K562 (cell line): ENCODE data around the gene DNAH10. TPM values are rescaled to one million over a fixed set of nuclear protein-coding genes. Genes with fewer than 3 reads are reported as not detected.

ENCODE experiments used
- ATAC-seq: fragments of 200-7000 bp; cut with Tn5 transposase; 3 replicates; pipeline ENCODE4 v1.9.1; 2020; ENCODE audit warnings: moderate library complexity
- BruUV-seq: library from RNA; stranded (reverse); fragments of 400-500 nt; replicated peaks from 2 replicates; lab custom pipeline; 2021; lab: Mats Ljungman, UMichigan
- CTCF ChIA-PET: fragments of 300-600 bp; formaldehyde crosslinking; extraction: SDS; loops from one replicate; lab custom pipeline; 2021; ENCODE audit warnings: low intra/inter-chr PET ratio; lab: Yijun Ruan, JAX
- POLR2A ChIA-PET: fragments of 300-600, 350-650 bp; sonication (Branson Sonifier 250); formaldehyde crosslinking; extraction: SDS; loops from one replicate; lab custom pipeline; 2021; ENCODE audit warnings: antibody characterized with exemption, inconsistent platforms; lab: Yijun Ruan, JAX
- DNase-seq, 4 experiments: peaks; one replicate each; pipeline versions ENCODE4 v3.0.0 to v3.0.0-alpha.2; 2011 to 2018; ENCODE audit warnings: low spot score in 3 of 4, mixed read lengths in 3 of 4; ENCODE audit errors: extremely low read depth in 1 of 4
- FAIRE-seq: peaks from 2 replicates; lab custom pipeline; 2011; peaks lifted over from hg19 to GRCh38; lab: Jason Lieb, UNC
- H2AFZ ChIP-seq: 2 replicates; pipeline ENCODE4 v1.6.0; 2011; ENCODE audit warnings: low read depth, low read length, control low read depth, inconsistent platforms
- H3K27ac ChIP-seq: fragments of 200-600 bp; 3 replicates; pipeline ENCODE4 v1.8.0; 2011; ENCODE audit warnings: low read depth, mild to moderate bottlenecking, control low read depth, inconsistent platforms, low read length, moderate library complexity, mixed read lengths; ENCODE audit errors: extremely low read depth
- H3K27me3 ChIP-seq, 2 experiments: fragments of 300-600 bp in 1 of 2; 2 replicates in 1 of 2; 3 replicates in 1 of 2; pipeline versions ENCODE4 v1.6.0 to v1.8.0; 2011; ENCODE audit warnings: inconsistent platforms in 2 of 2, low read length in 2 of 2, mild to moderate bottlenecking in 1 of 2, mixed read lengths in 1 of 2, moderate library complexity in 1 of 2; ENCODE audit not compliant: control insufficient read depth in 2 of 2, insufficient read depth in 2 of 2
- H3K36me3 ChIP-seq: fragments of 300-600 bp; 3 replicates; pipeline ENCODE4 v1.8.0; 2011; ENCODE audit warnings: mild to moderate bottlenecking, low read length, inconsistent platforms; ENCODE audit not compliant: control insufficient read depth, insufficient read depth
- H3K4me1 ChIP-seq, 2 experiments: fragments of 200-600 bp in 1 of 2; replicated peaks in 1 of 2; 2 replicates in 1 of 2; 3 replicates in 1 of 2; pipeline versions ENCODE4 v1.5.1 to v1.8.0; 2011; ENCODE audit warnings: inconsistent platforms in 2 of 2, low read length in 2 of 2, mild to moderate bottlenecking in 1 of 2, mixed read lengths in 1 of 2, moderate library complexity in 1 of 2; ENCODE audit not compliant: control insufficient read depth in 2 of 2, insufficient read depth in 2 of 2
- H3K4me2 ChIP-seq: 2 replicates; pipeline ENCODE4 v1.6.1; 2011; ENCODE audit warnings: low read length, control low read depth, inconsistent platforms, mixed read lengths; ENCODE audit not compliant: insufficient read depth
- H3K4me3 ChIP-seq: fragments of 200-600 bp; sonication (generic), shearing (Covaris generic); 2 replicates; pipeline ENCODE4 v1.5.1; 2016; ENCODE audit warnings: control low read depth, inconsistent platforms
- H3K79me2 ChIP-seq: fragments of 200-600 bp; 3 replicates; pipeline ENCODE4 v1.8.0; 2011; ENCODE audit warnings: low read length, inconsistent platforms; ENCODE audit not compliant: control insufficient read depth, insufficient read depth
- H3K9ac ChIP-seq, 2 experiments: 2 replicates each; pipeline versions ENCODE4 v1.6.0 to v1.6.1; 2011; ENCODE audit warnings: low read depth in 2 of 2, low read length in 2 of 2, control low read depth in 1 of 2, inconsistent platforms in 1 of 2, mild to moderate bottlenecking in 1 of 2, mixed read lengths in 1 of 2; ENCODE audit not compliant: insufficient read depth in 1 of 2
- H3K9me1 ChIP-seq: one replicate; pipeline ENCODE4 v1.6.0; 2011; ENCODE audit warnings: inconsistent platforms, mild to moderate bottlenecking, low read length, moderate library complexity; ENCODE audit not compliant: control insufficient read depth, insufficient read depth
- H3K9me3 ChIP-seq: replicated peaks from 2 replicates; pipeline ENCODE4 v1.5.1; 2011; ENCODE audit warnings: low read depth, low read length, inconsistent platforms; ENCODE audit not compliant: control insufficient read depth, insufficient read depth
- H4K20me1 ChIP-seq: replicated peaks from 2 replicates; pipeline ENCODE4 v1.6.1; 2011; ENCODE audit warnings: low read length, inconsistent platforms, mixed read lengths; ENCODE audit not compliant: control insufficient read depth, insufficient read depth
- CXXC5 ChIP-seq: fragments of 250-450 bp; sonication (Bioruptor Pico); IDR thresholded peaks from 2 replicates; pipeline ENCODE4 v1.8.0; 2022; ENCODE audit warnings: inconsistent platforms, mild to moderate bottlenecking, moderate library complexity
- ETV1 ChIP-seq: fragments of 450-650 bp; conservative IDR thresholded peaks from 2 replicates; pipeline ENCODE4 v1.6.1; 2016; ENCODE audit warnings: missing genetic modification characterization, control low read depth, low read depth, missing compliant biosample characterization
- FIP1L1 ChIP-seq: fragments of 200-400 bp; formaldehyde crosslinking; IDR thresholded peaks from 2 replicates; pipeline ENCODE4 v1.6.1; 2018; ENCODE audit warnings: mild to moderate bottlenecking, low read depth, low read length; ENCODE audit not compliant: poor library complexity, severe bottlenecking
- HNRNPL ChIP-seq: fragments of 200-400 bp; formaldehyde crosslinking; IDR thresholded peaks from 2 replicates; pipeline ENCODE4 v1.6.1; 2017; ENCODE audit warnings: low read depth, mild to moderate bottlenecking, low read length
- HNRNPLL ChIP-seq: fragments of 200-400 bp; formaldehyde crosslinking; IDR thresholded peaks from 2 replicates; pipeline ENCODE4 v1.6.1; 2017; ENCODE audit warnings: low read length, low read depth, mild to moderate bottlenecking; ENCODE audit not compliant: poor library complexity, severe bottlenecking
- PHF20 ChIP-seq: fragments of 450-650 bp; IDR thresholded peaks from 2 replicates; pipeline ENCODE4 v1.6.1; 2018; ENCODE audit not compliant: partially characterized antibody
- PHF8 ChIP-seq: fragments of 200-600 bp; sonication (generic); IDR thresholded peaks from 2 replicates; pipeline ENCODE4 v1.6.1; 2012; ENCODE audit warnings: mixed run types, mild to moderate bottlenecking, inconsistent platforms, low read length, moderate library complexity, borderline replicate concordance
- POLR2G ChIP-seq: fragments of 200-400 bp; formaldehyde crosslinking; IDR thresholded peaks from 2 replicates; pipeline ENCODE4 v1.6.1; 2017; ENCODE audit warnings: low read depth, mild to moderate bottlenecking, antibody characterized with exemption, low read length, moderate library complexity
- RBBP5 ChIP-seq: fragments of 200-600 bp; sonication (generic); IDR thresholded peaks from 2 replicates; pipeline ENCODE4 v1.6.1; 2012; ENCODE audit warnings: borderline replicate concordance, mild to moderate bottlenecking, low read length, control low read depth, inconsistent platforms; ENCODE audit not compliant: insufficient read depth, poor library complexity, severe bottlenecking
- RBFOX2 ChIP-seq: fragments of 200-400 bp; formaldehyde crosslinking; IDR thresholded peaks from 2 replicates; pipeline ENCODE4 v1.6.1; 2017; ENCODE audit warnings: low read depth, mild to moderate bottlenecking, low read length, moderate library complexity
- ZBTB7A ChIP-seq: IDR thresholded peaks from 2 replicates; pipeline ENCODE4 v1.6.1; 2011; ENCODE audit warnings: low read depth, mild to moderate bottlenecking, low read length, moderate library complexity, borderline replicate concordance; ENCODE audit not compliant: control insufficient read depth
- WGBS: fragments of 100-300 bp; shearing (Covaris generic); methylation state at CpG from one replicate; pipeline ENCODE4 v1.1.6; 2016; ENCODE audit warnings: low coverage, mixed read lengths; ENCODE audit not compliant: insufficient coverage; ENCODE audit errors: missing lambda C conversion rate; 5-methylcytosine and 5-hydroxymethylcytosine counted together
- in situ Hi-C: fragments of 300-500 bp; cut with MboI; formaldehyde crosslinking; loops from 4 replicates; pipeline ENCODE4 v1.15.0; 2018; ENCODE audit warnings: inconsistent platforms, mixed read lengths
- intact Hi-C: fragments of 100-400 bp; cut with micrococcal nuclease; formaldehyde crosslinking; loops from 2 replicates; pipeline ENCODE4 v1.14.2; 2022
- polyA plus RNA-seq, 8 experiments: library from polyadenylated mRNA; depleted of rRNA in 4 of 8; stranded (reverse) in 5 of 8; unstranded in 3 of 8; fragments of >200 nt; fragmentation: Nextera tagmentation in 2 of 8; fragmentation: Illumina TruSeq in 1 of 8; extraction: Ambion mirVana in 2 of 8; extraction: Trizol in 1 of 8; gene quantifications; 2 replicates each; pipeline versions ENCODE4 v1.2.1 to v1.2.3, GENCODE V29; 2011 to 2014; ENCODE audit warnings: inconsistent platforms in 1 of 8, missing spikeins in 1 of 8
- total RNA-seq, 7 experiments: library from RNA; depleted of rRNA in 6 of 7; stranded (reverse); fragments of >200 nt in 6 of 7; fragmentation: Illumina TruSeq in 2 of 7; extraction: Trizol in 2 of 7; gene quantifications; 2 replicates each; pipeline versions ENCODE4 v1.2.1 to v1.2.3, GENCODE V29; 2011 to 2021; ENCODE audit warnings: low replicate concordance in 1 of 7
- TF ChIP-seq, protein P1 (sequence below): fragments of 450-650 bp; IDR thresholded peaks from 2 replicates; pipeline ENCODE4 v1.6.1; 2014; ENCODE audit warnings: low read depth, mild to moderate bottlenecking, moderate library complexity, borderline replicate concordance
- TF ChIP-seq, protein P2 (sequence below): sonication (generic); formaldehyde crosslinking; IDR thresholded peaks from 2 replicates; pipeline ENCODE4 v1.8.0; 2022; ENCODE audit warnings: mild to moderate bottlenecking, low read depth, missing genetic modification reagents
- TF ChIP-seq, protein P3 (sequence below): conservative IDR thresholded peaks from 2 replicates; pipeline ENCODE4 v1.6.1; 2011; ENCODE audit warnings: low read depth, mild to moderate bottlenecking, low read length; ENCODE audit not compliant: control insufficient read depth

The DNAH10 gene
- total and polyA plus RNA-seq, 9 of the 15 experiments (the other 6 are each of a cell fraction or from before 2014, with no cell fraction given): 0.01 to 0.06 (median 0.04) TPM; not detected in 1

- no TSS peak for BruUV-seq
- CTCF ChIA-PET: no interaction called here
- intact Hi-C loops: no loop called here
- H3K9ac ChIP-seq: peak overlapping the region; percentile 62 to 92
- H3K79me2 ChIP-seq: peaks cover 42% of the 10 kb centered on the region
- H3K9me3 ChIP-seq: no peaks in the 10 kb centered on the region
- ATAC-seq: peak; percentile 18
- H3K4me2 ChIP-seq: peak overlapping the region; percentile 85
- WGBS: 1% methylated on average over 36 of the region's 55 CpGs
- H3K4me3 ChIP-seq: peak overlapping the region; percentile 65
- peak; percentile 42 for FAIRE-seq
- peaks cover 16 to 25% of the 10 kb centered on the region in 2 experiments; a peak in 4 of 5 replicates for H3K4me1 ChIP-seq
- POLR2A ChIA-PET: interaction anchor here (0.6 to 1.0 kb wide), 3 partner anchors 28 to 939 kb away, joined by 3 to 4 read pairs (median 3); no protein-coding TSS in a partner anchor
- H3K9me1 ChIP-seq: peaks cover 2% of the 10 kb centered on the region
- H4K20me1 ChIP-seq: 0 out of 2 replicates have a peak, but pooled peaks cover 3% of the 10 kb centered on the region
- no peaks in the 10 kb centered on the region for H3K27me3 ChIP-seq
- H3K27ac ChIP-seq: peak overlapping the region; percentile 55; the same call in 2 of the 3 replicates
- DNase-seq: peak in 3 of 4 experiments; percentile 24 to 52 (median 27)
- peak overlapping the region; percentile 60 for H2AFZ ChIP-seq
- peaks cover 18% of the 10 kb centered on the region; the same call in 2 of the 3 replicates for H3K36me3 ChIP-seq
- in situ Hi-C loops: no loop called here
- 0 out of 2 replicates have a peak, but pooled peaks have one; percentile 3 for TF ChIP-seq CXXC5 (CRISPR knock-in tag)
- TF ChIP-seq, protein P1, sequence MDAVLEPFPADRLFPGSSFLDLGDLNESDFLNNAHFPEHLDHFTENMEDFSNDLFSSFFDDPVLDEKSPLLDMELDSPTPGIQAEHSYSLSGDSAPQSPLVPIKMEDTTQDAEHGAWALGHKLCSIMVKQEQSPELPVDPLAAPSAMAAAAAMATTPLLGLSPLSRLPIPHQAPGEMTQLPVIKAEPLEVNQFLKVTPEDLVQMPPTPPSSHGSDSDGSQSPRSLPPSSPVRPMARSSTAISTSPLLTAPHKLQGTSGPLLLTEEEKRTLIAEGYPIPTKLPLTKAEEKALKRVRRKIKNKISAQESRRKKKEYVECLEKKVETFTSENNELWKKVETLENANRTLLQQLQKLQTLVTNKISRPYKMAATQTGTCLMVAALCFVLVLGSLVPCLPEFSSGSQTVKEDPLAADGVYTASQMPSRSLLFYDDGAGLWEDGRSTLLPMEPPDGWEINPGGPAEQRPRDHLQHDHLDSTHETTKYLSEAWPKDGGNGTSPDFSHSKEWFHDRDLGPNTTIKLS: no peak
- peak; percentile 55 for TF ChIP-seq RBFOX2
- TF ChIP-seq RBBP5: peak; percentile 35
- peak; percentile 17 for TF ChIP-seq PHF20
- TF ChIP-seq POLR2G: peak; percentile 22; the same call in 1 of the 2 replicates
- no peak for TF ChIP-seq ETV1 (tag)
- TF ChIP-seq, protein P2, sequence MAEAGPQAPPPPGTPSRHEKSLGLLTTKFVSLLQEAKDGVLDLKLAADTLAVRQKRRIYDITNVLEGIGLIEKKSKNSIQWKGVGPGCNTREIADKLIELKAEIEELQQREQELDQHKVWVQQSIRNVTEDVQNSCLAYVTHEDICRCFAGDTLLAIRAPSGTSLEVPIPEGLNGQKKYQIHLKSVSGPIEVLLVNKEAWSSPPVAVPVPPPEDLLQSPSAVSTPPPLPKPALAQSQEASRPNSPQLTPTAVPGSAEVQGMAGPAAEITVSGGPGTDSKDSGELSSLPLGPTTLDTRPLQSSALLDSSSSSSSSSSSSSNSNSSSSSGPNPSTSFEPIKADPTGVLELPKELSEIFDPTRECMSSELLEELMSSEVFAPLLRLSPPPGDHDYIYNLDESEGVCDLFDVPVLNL (CRISPR knock-in tag): no peak
- peak; percentile 17 for TF ChIP-seq FIP1L1
- TF ChIP-seq PHF8: peak; percentile 32; the same call in 1 of the 2 replicates
- TF ChIP-seq, protein P3, sequence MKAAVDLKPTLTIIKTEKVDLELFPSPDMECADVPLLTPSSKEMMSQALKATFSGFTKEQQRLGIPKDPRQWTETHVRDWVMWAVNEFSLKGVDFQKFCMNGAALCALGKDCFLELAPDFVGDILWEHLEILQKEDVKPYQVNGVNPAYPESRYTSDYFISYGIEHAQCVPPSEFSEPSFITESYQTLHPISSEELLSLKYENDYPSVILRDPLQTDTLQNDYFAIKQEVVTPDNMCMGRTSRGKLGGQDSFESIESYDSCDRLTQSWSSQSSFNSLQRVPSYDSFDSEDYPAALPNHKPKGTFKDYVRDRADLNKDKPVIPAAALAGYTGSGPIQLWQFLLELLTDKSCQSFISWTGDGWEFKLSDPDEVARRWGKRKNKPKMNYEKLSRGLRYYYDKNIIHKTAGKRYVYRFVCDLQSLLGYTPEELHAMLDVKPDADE: peak; percentile 19; the same call in 1 of the 2 replicates
- 0 out of 2 replicates have a peak, but pooled peaks have one; percentile 10 for TF ChIP-seq HNRNPL
- TF ChIP-seq HNRNPLL: peak; percentile 88
- TF ChIP-seq ZBTB7A: peak; percentile 67; the same call in 1 of the 2 replicates
Observed at GRCh38 chr12:123971770-123972456, 209.8 kb downstream of the DNAH10 start.
